Caco-2 (cell line): Measurements from ENCODE around the gene NR2C2. TPM values are rescaled to one million over a fixed set of nuclear protein-coding genes. Genes with fewer than 3 reads are reported as not detected.

Source experiments
- BruUV-seq: library from RNA; stranded (reverse); fragments of 400-500 nt; replicated peaks from 2 replicates; lab custom pipeline; 2021; lab: Mats Ljungman, UMichigan
- CTCF ChIA-PET: fragments of 300-600 bp; sonication (Branson Sonifier 250); formaldehyde crosslinking; loops from one replicate; lab custom pipeline; 2022; ENCODE audit warnings: antibody characterized with exemption; lab: Charles Lee
- POLR2A ChIA-PET: fragments of 300-600 bp; sonication (Branson Sonifier 250); formaldehyde crosslinking; loops from one replicate; lab custom pipeline; 2022; ENCODE audit warnings: antibody characterized with exemption; lab: Charles Lee
- DNase-seq, 2 experiments: peaks; one replicate each; pipeline versions ENCODE4 v3.0.0 to v3.0.0-alpha.2; 2020 to 2022
- H3K27me3 ChIP-seq: replicated peaks from 2 replicates; pipeline ENCODE4 v1.6.0; 2011; ENCODE audit warnings: low read length; ENCODE audit not compliant: control insufficient read depth, insufficient read depth
- H3K36me3 ChIP-seq: 2 replicates; pipeline ENCODE4 v1.5.1; 2011; ENCODE audit warnings: low read length; ENCODE audit not compliant: control insufficient read depth, insufficient read depth
- H3K4me1 ChIP-seq: fragments of 250-450 bp; sonication (Bioruptor Pico); 2 replicates; pipeline ENCODE4 v1.5.1; 2020; ENCODE audit warnings: mild to moderate bottlenecking
- H3K4me3 ChIP-seq: 2 replicates; pipeline ENCODE4 v1.5.1; 2011; ENCODE audit warnings: low read depth, mild to moderate bottlenecking, control low read depth, low read length
- H3K9me3 ChIP-seq: fragments of 250-450 bp; sonication (Bioruptor Pico); 2 replicates; pipeline ENCODE4 v1.5.1; 2020; ENCODE audit warnings: mild to moderate bottlenecking, moderate library complexity
- H3K27ac Mint-ChIP-seq: one replicate; pipeline ENCODE4 v1.8.0; 2022; ENCODE audit warnings: mixed read lengths; ENCODE audit not compliant: unreplicated experiment
- H3K27me3 Mint-ChIP-seq: one replicate; pipeline ENCODE4 v1.8.0; 2022; ENCODE audit warnings: mixed read lengths; ENCODE audit not compliant: insufficient read depth, unreplicated experiment
- H3K36me3 Mint-ChIP-seq: one replicate; pipeline ENCODE4 v1.8.0; 2022; ENCODE audit warnings: mild to moderate bottlenecking, mixed read lengths; ENCODE audit not compliant: insufficient read depth, unreplicated experiment
- H3K4me1 Mint-ChIP-seq: one replicate; pipeline ENCODE4 v1.8.0; 2022; ENCODE audit warnings: low read depth, mixed read lengths; ENCODE audit not compliant: unreplicated experiment
- H3K4me3 Mint-ChIP-seq: one replicate; pipeline ENCODE4 v1.8.0; 2022; ENCODE audit warnings: mild to moderate bottlenecking, moderate library complexity, mixed read lengths; ENCODE audit not compliant: unreplicated experiment
- H3K9me3 Mint-ChIP-seq: one replicate; pipeline ENCODE4 v1.8.0; 2022; ENCODE audit warnings: mixed read lengths; ENCODE audit not compliant: unreplicated experiment
- CTCF ChIP-seq, 2 experiments: fragments of 200-600 bp in 1 of 2; IDR thresholded peaks; 1 replicate in 1 of 2; 2 replicates in 1 of 2; pipeline versions ENCODE4 v1.5.1 to v1.8.0; 2011 to 2022; ENCODE audit warnings: antibody characterized with exemption in 1 of 2, control low read depth in 1 of 2, inconsistent platforms in 1 of 2, low read depth in 1 of 2, low read length in 1 of 2, mild to moderate bottlenecking in 1 of 2, moderate library complexity in 1 of 2; ENCODE audit not compliant: insufficient read depth in 1 of 2, severe bottlenecking in 1 of 2, unreplicated experiment in 1 of 2
- intact Hi-C: fragments of 100-400 bp; cut with micrococcal nuclease; formaldehyde crosslinking; loops from one replicate; pipeline ENCODE4 v1.10.0; 2022; ENCODE audit not compliant: unreplicated experiment
- total RNA-seq: library from RNA; stranded (reverse); gene quantifications from 2 replicates; pipeline ENCODE4 v1.2.3, GENCODE V29; 2022

The NR2C2 gene
- total RNA-seq, 1 experiment from 2014 or later, result 37.0 TPM

GRCh38 chr3:15007681-15008141 lies 60.3 kb downstream of the NR2C2 start:
- CTCF ChIA-PET, result no interaction called here
- no peak overlapping the region for H3K4me3 ChIP-seq
- TF ChIP-seq CTCF (IDR thresholded peaks at IDR 0.05; ENCODE audit: insufficient read depth in 1 of 2, low read depth in 1 of 2, low read length in 1 of 2, severe bottlenecking in 1 of 2, unreplicated experiment in 1 of 2), result no peak
- no peaks in the 10 kb centered on the region for H3K27me3 ChIP-seq
- no peaks in the 10 kb centered on the region for H3K9me3 ChIP-seq
- POLR2A ChIA-PET, result no interaction called here
- H3K36me3 ChIP-seq, result no peaks in the 10 kb centered on the region
- Mint-ChIP-seq H3K27ac (no peak overlapping the region), H3K4me1 (peaks cover 7% of the 10 kb centered on the region), H3K27me3 (no peaks in the 10 kb centered on the region), H3K36me3 (peaks cover 41% of the 10 kb centered on the region), H3K4me3 (no peak overlapping the region), H3K9me3 (no peaks in the 10 kb centered on the region)
- no TSS peak for BruUV-seq
- intact Hi-C loops, result no loop called here
- peaks cover 11% of the 10 kb centered on the region; the same call in 1 of the 2 replicates for H3K4me1 ChIP-seq
- no peak for DNase-seq

GRCh38 chr3:15009167-15009566 lies 61.8 kb downstream of the NR2C2 start:
- DNase-seq, result no peak
- Histone ChIP-seq H3K9me3 (no peaks in the 10 kb centered on the region), H3K4me1 (peaks cover 11% of the 10 kb centered on the region; the same call in 1 of the 2 replicates), H3K36me3 (no peaks in the 10 kb centered on the region; the same call in 1 of the 2 replicates), H3K27me3 (no peaks in the 10 kb centered on the region), H3K4me3 (no peak overlapping the region)
- no TSS peak for BruUV-seq
- intact Hi-C loops, result no loop called here
- Mint-ChIP-seq H3K4me1 (peaks cover 7% of the 10 kb centered on the region), H3K4me3 (no peak overlapping the region), H3K9me3 (no peaks in the 10 kb centered on the region), H3K27me3 (no peaks in the 10 kb centered on the region), H3K27ac (no peak overlapping the region), H3K36me3 (peaks cover 50% of the 10 kb centered on the region)
- ChIA-PET CTCF (no interaction called here), POLR2A (no interaction called here)
- TF ChIP-seq CTCF (IDR thresholded peaks at IDR 0.05; ENCODE audit: insufficient read depth in 1 of 2, low read depth in 1 of 2, low read length in 1 of 2, severe bottlenecking in 1 of 2, unreplicated experiment in 1 of 2), result no peak

GRCh38 chr3:15010664-15011063 lies 63.3 kb downstream of the NR2C2 start:
- Mint-ChIP-seq H3K4me3 (no peak overlapping the region), H3K4me1 (peaks cover 7% of the 10 kb centered on the region), H3K36me3 (peaks cover 65% of the 10 kb centered on the region), H3K9me3 (no peaks in the 10 kb centered on the region), H3K27me3 (no peaks in the 10 kb centered on the region), H3K27ac (no peak overlapping the region)
- POLR2A ChIA-PET, result no interaction called here
- intact Hi-C loops, result no loop called here
- no peak overlapping the region for H3K4me3 ChIP-seq
- no peaks in the 10 kb centered on the region for H3K27me3 ChIP-seq
- DNase-seq, result no peak
- H3K36me3 ChIP-seq, result peaks cover 1% of the 10 kb centered on the region; the same call in 1 of the 2 replicates
- peaks cover 11% of the 10 kb centered on the region; the same call in 1 of the 2 replicates for H3K4me1 ChIP-seq
- no peak for TF ChIP-seq CTCF (IDR thresholded peaks at IDR 0.05; ENCODE audit: insufficient read depth in 1 of 2, low read depth in 1 of 2, low read length in 1 of 2, severe bottlenecking in 1 of 2, unreplicated experiment in 1 of 2)
- BruUV-seq, result no TSS peak
- CTCF ChIA-PET, result interaction anchor here (0.6 kb wide), 1 partner anchor 55 kb away, joined by 3 read pairs; no protein-coding TSS in a partner anchor
- H3K9me3 ChIP-seq, result no peaks in the 10 kb centered on the region
